Gastrocnemius medialis (tissue), 4 donors: ENCODE data around the gene NAV2.

ENCODE experiments used
- CTCF ChIP-seq, 5 experiments: fragments of 450-650 bp in 3 of 5; fragments of 200-600 bp in 2 of 5; sonication (generic) in 2 of 5; IDR thresholded peaks in 4 of 5; conservative IDR thresholded peaks in 1 of 5; 1 replicate in 4 of 5; 2 replicates in 1 of 5; pipeline ENCODE4 v1.5.1; 2016 to 2019; ENCODE audit warnings: antibody characterized with exemption in 5 of 5, mild to moderate bottlenecking in 3 of 5, moderate library complexity in 3 of 5
- POLR2A ChIP-seq, 2 donors: fragments of 450-650 bp; IDR thresholded peaks; one replicate each; pipeline ENCODE4 v1.6.1; 2017; ENCODE audit warnings: antibody characterized with exemption in 2 of 2, mild to moderate bottlenecking in 2 of 2, moderate library complexity in 2 of 2

GRCh38 chr11:20119315-20119714, 406.7 kb downstream of the NAV2 start:
- TF ChIP-seq CTCF (IDR thresholded peaks at IDR 0.05 in 4 of 5, conservative IDR thresholded peaks at IDR 0.05 in 1 of 5) = no peak
- TF ChIP-seq POLR2A (IDR thresholded peaks at IDR 0.05) = no peak
